ENCODE data around the gene PREX1. TPM values are rescaled to one million over a fixed set of nuclear protein-coding genes. Genes with fewer than 3 reads are reported as not detected.

PREX1 gene
- total RNA-seq, 2 experiments from 2014 or later = 20.7 to 25.3 TPM

DNA sequence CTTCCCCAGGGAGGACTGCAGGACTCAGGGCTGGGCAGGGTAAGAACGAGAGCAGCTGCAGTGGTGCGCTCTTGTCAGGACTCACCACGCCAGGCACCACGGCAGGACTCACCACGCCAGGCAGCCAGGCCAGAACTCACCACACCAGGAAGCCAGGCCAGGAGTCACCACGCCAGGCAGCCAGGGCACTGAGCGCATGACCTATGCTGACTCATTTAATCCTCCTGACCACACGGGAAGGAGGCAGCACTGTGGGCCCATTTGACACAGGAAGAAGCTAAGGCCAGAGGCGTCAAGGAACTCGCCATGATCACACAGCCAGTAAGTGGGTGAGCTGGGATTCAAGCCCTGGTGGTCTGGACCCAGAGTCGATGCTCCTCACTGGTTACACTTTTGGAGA lies 189.3 kb downstream of the PREX1 start:
- no peak overlapping the region for H3K4me3 ChIP-seq (ENCODE audit: low read depth, low read length, poor library complexity, severe bottlenecking)
- H3K4me1 ChIP-seq (ENCODE audit: insufficient read depth, low read length, poor library complexity, severe bottlenecking) = no peaks in the 10 kb centered on the region
- no peaks in the 10 kb centered on the region for H3K9me2 ChIP-seq (ENCODE audit: insufficient read depth, low read length)
- no TSS peak for BruUV-seq (replicated peaks)
- H3K27ac ChIP-seq (ENCODE audit: low read depth, low read length, poor library complexity, severe bottlenecking) = no peak overlapping the region
- H3K36me3 ChIP-seq (ENCODE audit: insufficient read depth, low read length) = peaks cover 9% of the 10 kb centered on the region; the same call in 1 of the 2 replicates
- H3K4me2 ChIP-seq (ENCODE audit: low read length) = no peak overlapping the region
- ChIA-PET POLR2A (no interaction called here), CTCF (ENCODE audit: unreplicated experiment) (no interaction called here)
- intact Hi-C loops (cut with micrococcal nuclease; ENCODE audit: unreplicated experiment) = no loop called here
- no peaks in the 10 kb centered on the region for H4K20me1 ChIP-seq (ENCODE audit: insufficient read depth, low read length)
- no peak for DNase-seq (ENCODE audit: low spot score)
- no peaks in the 10 kb centered on the region for H3K79me2 ChIP-seq (ENCODE audit: insufficient read depth, low read depth, low read length)
- H3K9me3 ChIP-seq (ENCODE audit: low read length) = no peaks in the 10 kb centered on the region
- no peak overlapping the region for H2AFZ ChIP-seq (ENCODE audit: low read length)
- TF ChIP-seq, protein P1, sequence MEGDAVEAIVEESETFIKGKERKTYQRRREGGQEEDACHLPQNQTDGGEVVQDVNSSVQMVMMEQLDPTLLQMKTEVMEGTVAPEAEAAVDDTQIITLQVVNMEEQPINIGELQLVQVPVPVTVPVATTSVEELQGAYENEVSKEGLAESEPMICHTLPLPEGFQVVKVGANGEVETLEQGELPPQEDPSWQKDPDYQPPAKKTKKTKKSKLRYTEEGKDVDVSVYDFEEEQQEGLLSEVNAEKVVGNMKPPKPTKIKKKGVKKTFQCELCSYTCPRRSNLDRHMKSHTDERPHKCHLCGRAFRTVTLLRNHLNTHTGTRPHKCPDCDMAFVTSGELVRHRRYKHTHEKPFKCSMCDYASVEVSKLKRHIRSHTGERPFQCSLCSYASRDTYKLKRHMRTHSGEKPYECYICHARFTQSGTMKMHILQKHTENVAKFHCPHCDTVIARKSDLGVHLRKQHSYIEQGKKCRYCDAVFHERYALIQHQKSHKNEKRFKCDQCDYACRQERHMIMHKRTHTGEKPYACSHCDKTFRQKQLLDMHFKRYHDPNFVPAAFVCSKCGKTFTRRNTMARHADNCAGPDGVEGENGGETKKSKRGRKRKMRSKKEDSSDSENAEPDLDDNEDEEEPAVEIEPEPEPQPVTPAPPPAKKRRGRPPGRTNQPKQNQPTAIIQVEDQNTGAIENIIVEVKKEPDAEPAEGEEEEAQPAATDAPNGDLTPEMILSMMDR (conservative IDR thresholded peaks at IDR 0.05; ENCODE audit: low read length) = no peak
- no peak for TF ChIP-seq EZH2phosphoT487 (IDR thresholded peaks at IDR 0.05; ENCODE audit: borderline replicate concordance, low read depth, low read length)

DNA sequence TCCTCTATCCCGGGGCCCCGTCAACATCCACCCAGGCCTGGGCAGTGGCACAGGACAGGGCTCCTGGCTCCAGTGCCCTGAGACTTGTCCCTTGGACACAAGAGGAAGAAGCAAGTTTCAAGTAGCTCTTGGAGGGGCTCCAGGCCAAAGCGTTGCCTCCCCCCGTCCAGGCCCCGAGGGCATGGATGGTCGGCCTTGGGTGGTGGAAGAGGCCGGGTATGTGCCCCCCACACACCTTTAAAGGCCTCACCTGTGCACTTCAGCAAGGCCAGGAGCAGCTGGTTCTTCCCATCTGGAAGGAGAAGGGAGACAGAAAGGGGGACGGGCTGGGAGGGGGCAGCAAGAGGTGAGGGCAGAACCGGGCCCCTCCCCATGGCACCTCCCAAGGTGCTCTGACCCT lies 190.3 kb downstream of the PREX1 start:
- no peaks in the 10 kb centered on the region for H3K9me3 ChIP-seq (ENCODE audit: low read length)
- H3K4me2 ChIP-seq (ENCODE audit: low read length) = no peak overlapping the region
- H3K79me2 ChIP-seq (ENCODE audit: insufficient read depth, low read depth, low read length) = no peaks in the 10 kb centered on the region
- H3K4me3 ChIP-seq (ENCODE audit: low read depth, low read length, poor library complexity, severe bottlenecking) = no peak overlapping the region
- no TSS peak for BruUV-seq (replicated peaks)
- ChIA-PET POLR2A (interaction anchor here (0.5 to 0.6 kb wide), 2 partner anchors 270 to 1461 kb away, joined by 3 to 5 read pairs; no protein-coding TSS in a partner anchor), CTCF (ENCODE audit: unreplicated experiment) (no interaction called here)
- H2AFZ ChIP-seq (ENCODE audit: low read length) = no peak overlapping the region
- no peaks in the 10 kb centered on the region for H3K9me2 ChIP-seq (ENCODE audit: insufficient read depth, low read length)
- no peak overlapping the region for H3K27ac ChIP-seq (ENCODE audit: low read depth, low read length, poor library complexity, severe bottlenecking)
- intact Hi-C loops (cut with micrococcal nuclease; ENCODE audit: unreplicated experiment) = no loop called here
- no peak for DNase-seq (ENCODE audit: low spot score)
- peaks cover 9% of the 10 kb centered on the region; the same call in 1 of the 2 replicates for H3K36me3 ChIP-seq (ENCODE audit: insufficient read depth, low read length)
- no peaks in the 10 kb centered on the region for H3K4me1 ChIP-seq (ENCODE audit: insufficient read depth, low read length, poor library complexity, severe bottlenecking)
- no peaks in the 10 kb centered on the region for H4K20me1 ChIP-seq (ENCODE audit: insufficient read depth, low read length)
- no peak for TF ChIP-seq EZH2phosphoT487 (IDR thresholded peaks at IDR 0.05; ENCODE audit: borderline replicate concordance, low read depth, low read length)
- TF ChIP-seq, protein P1 (conservative IDR thresholded peaks at IDR 0.05; ENCODE audit: low read length) = no peak

DNA sequence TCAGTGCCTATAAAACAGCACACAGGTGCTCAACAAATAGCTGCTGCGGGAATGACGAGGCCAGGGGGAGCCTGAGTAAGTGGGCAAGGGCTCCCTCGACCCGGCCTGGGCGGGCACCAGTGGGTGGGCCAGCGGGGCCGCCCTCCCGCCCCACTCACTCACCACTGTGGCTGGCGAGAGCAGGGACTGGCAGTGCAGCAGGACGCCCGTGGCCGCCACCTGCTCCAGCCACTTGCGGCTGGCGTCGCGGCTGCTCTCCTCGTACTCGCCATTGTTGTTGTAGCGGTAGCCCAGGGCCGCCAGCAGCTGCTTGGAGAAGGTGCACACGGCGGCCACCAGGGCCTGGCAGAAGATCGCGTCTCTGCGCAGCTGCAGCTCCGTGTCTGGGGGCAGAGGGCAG lies 191.5 kb downstream of the PREX1 start:
- CTCF ChIA-PET (ENCODE audit: unreplicated experiment) = no interaction called here
- intact Hi-C loops (cut with micrococcal nuclease; ENCODE audit: unreplicated experiment) = no loop called here

More for the DNA sequence above, 191.5 kb downstream of the PREX1 start:
- Histone ChIP-seq H4K20me1 (ENCODE audit: insufficient read depth, low read length) (no peaks in the 10 kb centered on the region), H3K9me3 (ENCODE audit: low read length) (no peaks in the 10 kb centered on the region), H3K79me2 (ENCODE audit: insufficient read depth, low read depth, low read length) (no peaks in the 10 kb centered on the region), H3K27ac (ENCODE audit: low read depth, low read length, poor library complexity, severe bottlenecking) (no peak overlapping the region), H3K4me3 (ENCODE audit: low read depth, low read length, poor library complexity, severe bottlenecking) (no peak overlapping the region), H3K36me3 (ENCODE audit: insufficient read depth, low read length) (peaks cover 9% of the 10 kb centered on the region; the same call in 1 of the 2 replicates), H3K4me1 (ENCODE audit: insufficient read depth, low read length, poor library complexity, severe bottlenecking) (no peaks in the 10 kb centered on the region), H2AFZ (ENCODE audit: low read length) (no peak overlapping the region), H3K4me2 (ENCODE audit: low read length) (no peak overlapping the region), H3K9me2 (ENCODE audit: insufficient read depth, low read length) (no peaks in the 10 kb centered on the region)
- BruUV-seq (replicated peaks) = no TSS peak
- DNase-seq (ENCODE audit: low spot score) = no peak
- TF ChIP-seq, protein P1 (conservative IDR thresholded peaks at IDR 0.05; ENCODE audit: low read length) = no peak
- no peak for TF ChIP-seq EZH2phosphoT487 (IDR thresholded peaks at IDR 0.05; ENCODE audit: borderline replicate concordance, low read depth, low read length)
- POLR2A ChIA-PET = no interaction called here

Data from OCI-LY7 (cell line).